PFSK-1 (cell line): ENCODE data around the gene TEX2. TPM values are rescaled to one million over a fixed set of nuclear protein-coding genes. Genes with fewer than 3 reads are reported as not detected.
A peak's percentile ranks its signal among the peaks of the same experiment; 100 is the strongest.

Experiments used
- FOXP2 ChIP-seq: optimal IDR thresholded peaks from 2 replicates; pipeline ENCODE3; 2011; ENCODE audit warnings: borderline replicate concordance, control low read depth, inconsistent platforms; ENCODE audit not compliant: insufficient read depth; ENCODE audit errors: extremely low read length, extremely low read depth
- POLR2AphosphoS5 ChIP-seq: IDR thresholded peaks from 2 replicates; pipeline ENCODE4 v1.6.1; 2012; ENCODE audit warnings: low read depth, mild to moderate bottlenecking, control low read depth, low read length, moderate library complexity
- SIN3A ChIP-seq: IDR thresholded peaks from 2 replicates; pipeline ENCODE4 v1.6.1; 2012; ENCODE audit warnings: mild to moderate bottlenecking, low read length, moderate library complexity, borderline replicate concordance; ENCODE audit not compliant: insufficient read depth
- TAF1 ChIP-seq: IDR thresholded peaks from 2 replicates; pipeline ENCODE4 v1.6.1; 2012; ENCODE audit warnings: low read length, control low read depth, borderline replicate concordance; ENCODE audit not compliant: insufficient read depth
- polyA plus RNA-seq: library from polyadenylated mRNA; unstranded; fragments of >200 nt; gene quantifications from one replicate; pipeline ENCODE4 v1.2.1, GENCODE V29; 2012; ENCODE audit warnings: low read depth, missing spikeins; ENCODE audit not compliant: insufficient read length
- TF ChIP-seq, protein P1 (sequence below), 2 experiments: IDR thresholded peaks; 2 replicates each; pipeline versions ENCODE4 v1.6.1 to v1.8.0; 2011 to 2012; ENCODE audit warnings: low read depth in 2 of 2, low read length in 2 of 2, control low read depth in 1 of 2, inconsistent platforms in 1 of 2, mild to moderate bottlenecking in 1 of 2, moderate library complexity in 1 of 2; ENCODE audit not compliant: insufficient read depth in 1 of 2

The TEX2 gene, protein sequence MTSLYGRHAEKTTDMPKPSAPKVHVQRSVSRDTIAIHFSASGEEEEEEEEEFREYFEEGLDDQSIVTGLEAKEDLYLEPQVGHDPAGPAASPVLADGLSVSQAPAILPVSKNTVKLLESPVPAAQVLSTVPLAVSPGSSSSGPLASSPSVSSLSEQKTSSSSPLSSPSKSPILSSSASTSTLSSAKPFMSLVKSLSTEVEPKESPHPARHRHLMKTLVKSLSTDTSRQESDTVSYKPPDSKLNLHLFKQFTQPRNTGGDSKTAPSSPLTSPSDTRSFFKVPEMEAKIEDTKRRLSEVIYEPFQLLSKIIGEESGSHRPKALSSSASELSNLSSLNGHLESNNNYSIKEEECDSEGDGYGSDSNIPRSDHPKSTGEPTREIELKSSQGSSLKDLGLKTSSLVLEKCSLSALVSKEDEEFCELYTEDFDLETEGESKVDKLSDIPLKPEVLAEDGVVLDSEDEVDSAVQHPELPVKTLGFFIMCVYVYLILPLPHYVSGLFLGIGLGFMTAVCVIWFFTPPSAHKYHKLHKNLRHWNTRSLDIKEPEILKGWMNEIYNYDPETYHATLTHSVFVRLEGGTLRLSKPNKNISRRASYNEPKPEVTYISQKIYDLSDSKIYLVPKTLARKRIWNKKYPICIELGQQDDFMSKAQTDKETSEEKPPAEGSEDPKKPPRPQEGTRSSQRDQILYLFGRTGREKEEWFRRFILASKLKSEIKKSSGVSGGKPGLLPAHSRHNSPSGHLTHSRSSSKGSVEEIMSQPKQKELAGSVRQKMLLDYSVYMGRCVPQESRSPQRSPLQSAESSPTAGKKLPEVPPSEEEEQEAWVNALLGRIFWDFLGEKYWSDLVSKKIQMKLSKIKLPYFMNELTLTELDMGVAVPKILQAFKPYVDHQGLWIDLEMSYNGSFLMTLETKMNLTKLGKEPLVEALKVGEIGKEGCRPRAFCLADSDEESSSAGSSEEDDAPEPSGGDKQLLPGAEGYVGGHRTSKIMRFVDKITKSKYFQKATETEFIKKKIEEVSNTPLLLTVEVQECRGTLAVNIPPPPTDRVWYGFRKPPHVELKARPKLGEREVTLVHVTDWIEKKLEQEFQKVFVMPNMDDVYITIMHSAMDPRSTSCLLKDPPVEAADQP
- 39.5 TPM for polyA plus RNA-seq

DNA sequence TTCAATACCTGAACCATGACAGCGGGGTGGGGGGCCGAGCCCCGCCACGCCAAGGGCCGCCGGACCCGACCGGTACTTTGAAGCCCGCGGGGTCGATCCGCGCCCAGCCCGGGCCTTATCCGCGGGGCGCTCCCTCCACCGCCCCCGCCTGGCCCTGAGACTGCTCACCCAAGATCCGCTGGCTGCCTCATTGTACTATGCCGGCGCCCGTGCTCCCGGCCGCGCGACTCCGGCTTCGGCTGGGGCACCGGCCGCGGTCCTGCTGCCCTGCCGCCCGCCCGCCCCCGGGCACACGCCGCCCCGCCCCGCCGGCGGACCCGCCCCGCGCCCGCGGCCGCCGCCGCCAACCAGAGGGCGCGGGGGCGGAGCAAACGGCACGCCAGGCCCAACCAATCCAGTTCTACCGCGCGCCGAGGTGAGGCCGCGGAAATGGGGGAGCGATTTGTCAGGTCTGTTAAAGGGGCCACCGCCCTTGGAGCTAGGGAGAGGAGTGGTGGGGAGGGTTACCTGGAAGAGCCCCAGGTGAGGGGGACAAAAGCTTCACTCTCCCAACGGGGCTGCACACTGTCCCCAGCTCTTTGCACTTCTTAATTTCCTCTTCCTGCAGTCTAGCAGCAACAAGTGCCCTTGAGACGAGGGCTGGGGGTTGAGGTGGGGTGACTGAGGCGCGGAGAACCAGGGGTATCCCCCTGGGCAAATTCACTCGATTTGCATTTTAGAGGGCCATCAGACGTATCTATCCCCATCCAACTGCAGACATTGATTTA is at the start of gene TEX2:
Gene TEX2 (minus strand): TSS at position 261 of the 767 bp plus-strand sequence. CDS start 49,043 bp downstream, outside the sequence.
- TF ChIP-seq, protein P1, sequence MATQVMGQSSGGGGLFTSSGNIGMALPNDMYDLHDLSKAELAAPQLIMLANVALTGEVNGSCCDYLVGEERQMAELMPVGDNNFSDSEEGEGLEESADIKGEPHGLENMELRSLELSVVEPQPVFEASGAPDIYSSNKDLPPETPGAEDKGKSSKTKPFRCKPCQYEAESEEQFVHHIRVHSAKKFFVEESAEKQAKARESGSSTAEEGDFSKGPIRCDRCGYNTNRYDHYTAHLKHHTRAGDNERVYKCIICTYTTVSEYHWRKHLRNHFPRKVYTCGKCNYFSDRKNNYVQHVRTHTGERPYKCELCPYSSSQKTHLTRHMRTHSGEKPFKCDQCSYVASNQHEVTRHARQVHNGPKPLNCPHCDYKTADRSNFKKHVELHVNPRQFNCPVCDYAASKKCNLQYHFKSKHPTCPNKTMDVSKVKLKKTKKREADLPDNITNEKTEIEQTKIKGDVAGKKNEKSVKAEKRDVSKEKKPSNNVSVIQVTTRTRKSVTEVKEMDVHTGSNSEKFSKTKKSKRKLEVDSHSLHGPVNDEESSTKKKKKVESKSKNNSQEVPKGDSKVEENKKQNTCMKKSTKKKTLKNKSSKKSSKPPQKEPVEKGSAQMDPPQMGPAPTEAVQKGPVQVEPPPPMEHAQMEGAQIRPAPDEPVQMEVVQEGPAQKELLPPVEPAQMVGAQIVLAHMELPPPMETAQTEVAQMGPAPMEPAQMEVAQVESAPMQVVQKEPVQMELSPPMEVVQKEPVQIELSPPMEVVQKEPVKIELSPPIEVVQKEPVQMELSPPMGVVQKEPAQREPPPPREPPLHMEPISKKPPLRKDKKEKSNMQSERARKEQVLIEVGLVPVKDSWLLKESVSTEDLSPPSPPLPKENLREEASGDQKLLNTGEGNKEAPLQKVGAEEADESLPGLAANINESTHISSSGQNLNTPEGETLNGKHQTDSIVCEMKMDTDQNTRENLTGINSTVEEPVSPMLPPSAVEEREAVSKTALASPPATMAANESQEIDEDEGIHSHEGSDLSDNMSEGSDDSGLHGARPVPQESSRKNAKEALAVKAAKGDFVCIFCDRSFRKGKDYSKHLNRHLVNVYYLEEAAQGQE (IDR thresholded peaks at IDR 0.05; ENCODE audit: insufficient read depth in 1 of 2, low read depth in 2 of 2, low read length in 2 of 2): no peak; a peak in 1 of 4 replicates
- TF ChIP-seq TAF1 (peak; percentile 63; the same call in 1 of the 2 replicates), FOXP2 (peak; percentile 57), SIN3A (no peak), POLR2AphosphoS5 (peak; percentile 64; the same call in 1 of the 2 replicates)

GRCh38 chr17:64309710-64310109 is 46.6 kb upstream of the TEX2 start:
- TF ChIP-seq TAF1 (no peak), SIN3A (peak; percentile 72; the same call in 1 of the 2 replicates)

DNA sequence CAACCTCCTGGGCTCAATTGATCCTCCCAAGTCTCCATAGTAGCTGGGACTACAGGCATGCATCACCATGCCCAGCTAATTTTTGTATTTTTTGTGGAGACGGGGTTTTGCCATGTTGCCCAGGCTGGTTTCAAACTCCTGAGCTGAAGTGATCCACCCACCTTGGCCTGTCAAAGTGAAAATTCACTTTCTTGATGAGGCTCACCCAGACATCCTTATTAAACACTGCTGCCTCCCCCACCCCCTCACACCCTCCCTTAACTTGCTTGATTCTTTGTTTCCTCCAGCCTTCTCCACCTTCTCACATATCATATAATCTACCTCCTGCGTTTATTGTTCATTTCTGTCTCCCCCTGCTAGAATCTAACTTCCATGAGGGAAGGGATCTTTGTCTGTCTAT is 46.0 kb upstream of the TEX2 start:
- TF ChIP-seq POLR2AphosphoS5: no peak
- TF ChIP-seq, protein P1 (IDR thresholded peaks at IDR 0.05; ENCODE audit: insufficient read depth in 1 of 2, low read depth in 2 of 2, low read length in 2 of 2): no peak
- no peak for TF ChIP-seq FOXP2
- TF ChIP-seq SIN3A: no peak
- no peak for TF ChIP-seq TAF1

- TF ChIP-seq TAF1 (no peak), POLR2AphosphoS5 (no peak), SIN3A (no peak), FOXP2 (no peak)
- TF ChIP-seq, protein P1 (IDR thresholded peaks at IDR 0.05; ENCODE audit: insufficient read depth in 1 of 2, low read depth in 2 of 2, low read length in 2 of 2): no peak
Measured at GRCh38 chr17:64306850-64307463, 43.9 kb upstream of the TEX2 start.
